Neural progenitor cell (in vitro differentiated cells): ENCODE results near the gene ARHGEF12. TPM values are rescaled to one million over a fixed set of nuclear protein-coding genes. Genes with fewer than 3 reads are reported as not detected.

Experiments used
- DNase-seq: peaks from one replicate; pipeline ENCODE4 v3.0.0-alpha.2; 2016; ENCODE audit warnings: low spot score
- H2AFZ ChIP-seq: fragments of 200-600 bp; sonication (generic); replicated peaks from 2 replicates; pipeline ENCODE4 v1.6.1; 2016; ENCODE audit warnings: antibody characterized with exemption
- H3F3A ChIP-seq: fragments of 200-600 bp; sonication (generic); 2 replicates; pipeline ENCODE4 v1.6.1; 2016; ENCODE audit warnings: antibody characterized with exemption, low read depth
- H3K27ac ChIP-seq: fragments of 200-600 bp; sonication (generic); 2 replicates; pipeline ENCODE4 v1.5.1; 2016; ENCODE audit warnings: mild to moderate bottlenecking
- H3K27me3 ChIP-seq: fragments of 200-600 bp; sonication (generic); 2 replicates; pipeline ENCODE4 v1.6.1; 2016; ENCODE audit warnings: mild to moderate bottlenecking, moderate library complexity
- H3K36me3 ChIP-seq: fragments of 200-600 bp; sonication (generic); 2 replicates; pipeline ENCODE4 v1.5.1; 2016
- H3K4me1 ChIP-seq: fragments of 200-600 bp; sonication (generic); 2 replicates; pipeline ENCODE4 v1.6.1; 2016; ENCODE audit warnings: mixed run types
- H3K4me2 ChIP-seq: fragments of 200-600 bp; sonication (generic); 2 replicates; pipeline ENCODE4 v1.6.1; 2016
- H3K4me3 ChIP-seq: fragments of 200-600 bp; sonication (generic); 2 replicates; pipeline ENCODE4 v1.5.1; 2016
- H3K79me2 ChIP-seq: fragments of 200-600 bp; sonication (generic); 2 replicates; pipeline ENCODE4 v1.6.1; 2016; ENCODE audit warnings: low read depth
- H3K9ac ChIP-seq: fragments of 200-600 bp; sonication (generic); 2 replicates; pipeline ENCODE4 v1.6.1; 2016
- H3K9me3 ChIP-seq: fragments of 200-600 bp; sonication (generic); 2 replicates; pipeline ENCODE4 v1.5.1; 2016; ENCODE audit warnings: low read depth
- H4K20me1 ChIP-seq: fragments of 200-600 bp; sonication (generic); 2 replicates; pipeline ENCODE4 v1.6.1; 2016; ENCODE audit warnings: low read depth
- H3K27ac Mint-ChIP-seq: 3 replicates; pipeline ENCODE4 v1.8.0; 2021; ENCODE audit warnings: mixed read lengths
- H3K27me3 Mint-ChIP-seq: 2 replicates; pipeline ENCODE4 v1.8.0; 2022; ENCODE audit warnings: low read depth, mild to moderate bottlenecking, inconsistent platforms, moderate library complexity, mixed read lengths; ENCODE audit not compliant: insufficient read depth
- H3K36me3 Mint-ChIP-seq: 3 replicates; pipeline ENCODE4 v1.8.0; 2021; ENCODE audit warnings: mixed read lengths
- H3K4me1 Mint-ChIP-seq: 3 replicates; pipeline ENCODE4 v1.8.0; 2021; ENCODE audit warnings: mixed read lengths
- H3K4me3 Mint-ChIP-seq: 3 replicates; pipeline ENCODE4 v1.8.0; 2021; ENCODE audit warnings: mild to moderate bottlenecking, moderate library complexity, mixed read lengths
- H3K9me3 Mint-ChIP-seq: 3 replicates; pipeline ENCODE4 v1.8.0; 2020; ENCODE audit warnings: mixed read lengths
- CTCF ChIP-seq: fragments of 200-600 bp; sonication (generic); IDR thresholded peaks from 2 replicates; pipeline ENCODE4 v1.5.1; 2017; ENCODE audit warnings: antibody characterized with exemption, mild to moderate bottlenecking
- EZH2 ChIP-seq: fragments of 200-600 bp; sonication (generic); IDR thresholded peaks from 2 replicates; pipeline ENCODE4 v1.6.1; 2017; ENCODE audit warnings: antibody characterized with exemption, mild to moderate bottlenecking, moderate library complexity
- EZH2phosphoT487 ChIP-seq: fragments of 200-600 bp; sonication (generic); IDR thresholded peaks from 2 replicates; pipeline ENCODE4 v1.6.1; 2017; ENCODE audit warnings: antibody characterized with exemption
- total RNA-seq: library from RNA; depleted of rRNA; stranded (reverse); fragments of >200 nt; gene quantifications from 2 replicates; pipeline ENCODE4 v1.2.3, GENCODE V29; 2015; ENCODE audit warnings: low replicate concordance

ARHGEF12 gene
- total RNA-seq, 1 donor from 2014 or later, result 31.3 TPM

- Mint-ChIP-seq H3K4me1 (peaks cover 14% of the 10 kb centered on the region), H3K36me3 (no peaks in the 10 kb centered on the region), H3K27me3 (peaks cover 28% of the 10 kb centered on the region), H3K9me3 (no peaks in the 10 kb centered on the region), H3K27ac (no peak overlapping the region), H3K4me3 (peak overlapping the region; percentile 79)
- no peak overlapping the region for H3K9ac ChIP-seq
- H3F3A ChIP-seq, result no peaks in the 10 kb centered on the region
- no peaks in the 10 kb centered on the region for H3K9me3 ChIP-seq
- no peaks in the 10 kb centered on the region for H3K79me2 ChIP-seq
- no peaks in the 10 kb centered on the region for H4K20me1 ChIP-seq
- H3K36me3 ChIP-seq, result no peaks in the 10 kb centered on the region
- TF ChIP-seq CTCF (no peak), EZH2 (no peak), EZH2phosphoT487 (no peak)
- peak overlapping the region; percentile 50 for H2AFZ ChIP-seq
- H3K4me3 ChIP-seq, result peak overlapping the region; percentile 56
- H3K4me1 ChIP-seq, result peaks cover 8% of the 10 kb centered on the region
- DNase-seq, result peak; percentile 27
- H3K4me2 ChIP-seq, result peak overlapping the region; percentile 87
- peaks cover 40% of the 10 kb centered on the region for H3K27me3 ChIP-seq
- H3K27ac ChIP-seq, result no peak overlapping the region
Observed at GRCh38 chr11:120511820-120512738, 175.9 kb downstream of the ARHGEF12 start.

- no peaks in the 10 kb centered on the region for H3K36me3 Mint-ChIP-seq
- H3K4me1 Mint-ChIP-seq, result peaks cover 22% of the 10 kb centered on the region
- Histone ChIP-seq H3F3A (no peaks in the 10 kb centered on the region), H3K27ac (no peak overlapping the region), H3K36me3 (no peaks in the 10 kb centered on the region), H2AFZ (no peak overlapping the region), H3K4me3 (no peak overlapping the region), H3K27me3 (peaks cover 40% of the 10 kb centered on the region), H3K4me2 (peak overlapping the region; percentile 87), H4K20me1 (no peaks in the 10 kb centered on the region), H3K4me1 (peaks cover 12% of the 10 kb centered on the region), H3K79me2 (no peaks in the 10 kb centered on the region), H3K9me3 (no peaks in the 10 kb centered on the region), H3K9ac (no peak overlapping the region)
- no peak for TF ChIP-seq CTCF
- TF ChIP-seq EZH2phosphoT487, result no peak
- TF ChIP-seq EZH2, result no peak
- H3K27me3 Mint-ChIP-seq, result peaks cover 28% of the 10 kb centered on the region
- peak overlapping the region; percentile 77 for H3K4me3 Mint-ChIP-seq
- DNase-seq, result no peak
- no peaks in the 10 kb centered on the region for H3K9me3 Mint-ChIP-seq
- no peak overlapping the region for H3K27ac Mint-ChIP-seq
Observed at GRCh38 chr11:120512739-120513435, 176.7 kb downstream of the ARHGEF12 start.

GRCh38 chr11:120513436-120514315, 177.5 kb downstream of the ARHGEF12 start:
- no peak overlapping the region for H3K27ac ChIP-seq
- no peaks in the 10 kb centered on the region for H3F3A ChIP-seq
- H3K4me1 ChIP-seq, result peaks cover 14% of the 10 kb centered on the region
- Mint-ChIP-seq H3K36me3 (no peaks in the 10 kb centered on the region), H3K9me3 (no peaks in the 10 kb centered on the region), H3K27ac (no peak overlapping the region), H3K4me3 (peak overlapping the region; percentile 77), H3K4me1 (peaks cover 26% of the 10 kb centered on the region), H3K27me3 (peaks cover 28% of the 10 kb centered on the region)
- H3K4me2 ChIP-seq, result no peak overlapping the region
- TF ChIP-seq EZH2phosphoT487, result no peak
- TF ChIP-seq CTCF, result no peak
- no peak for TF ChIP-seq EZH2
- H3K9ac ChIP-seq, result no peak overlapping the region
- DNase-seq, result peak; percentile 29
- H3K36me3 ChIP-seq, result no peaks in the 10 kb centered on the region
- H2AFZ ChIP-seq, result no peak overlapping the region
- H3K9me3 ChIP-seq, result no peaks in the 10 kb centered on the region
- peaks cover 40% of the 10 kb centered on the region for H3K27me3 ChIP-seq
- H3K4me3 ChIP-seq, result no peak overlapping the region
- no peaks in the 10 kb centered on the region for H3K79me2 ChIP-seq
- H4K20me1 ChIP-seq, result no peaks in the 10 kb centered on the region
